DMS 273 (cell line): ENCODE measurements around the gene VIPR2.
"Not testable (repeated sequence)": the region's sequence is repeated elsewhere in the genome, so short reads cannot be mapped to it uniquely, and the experiment has no call there.

Source experiments
- DNase-seq: peaks from one replicate; lab custom pipeline; 2025; ENCODE audit not compliant: unreplicated experiment; lab: John Stamatoyannopoulos, UW

The VIPR2 gene

DNA sequence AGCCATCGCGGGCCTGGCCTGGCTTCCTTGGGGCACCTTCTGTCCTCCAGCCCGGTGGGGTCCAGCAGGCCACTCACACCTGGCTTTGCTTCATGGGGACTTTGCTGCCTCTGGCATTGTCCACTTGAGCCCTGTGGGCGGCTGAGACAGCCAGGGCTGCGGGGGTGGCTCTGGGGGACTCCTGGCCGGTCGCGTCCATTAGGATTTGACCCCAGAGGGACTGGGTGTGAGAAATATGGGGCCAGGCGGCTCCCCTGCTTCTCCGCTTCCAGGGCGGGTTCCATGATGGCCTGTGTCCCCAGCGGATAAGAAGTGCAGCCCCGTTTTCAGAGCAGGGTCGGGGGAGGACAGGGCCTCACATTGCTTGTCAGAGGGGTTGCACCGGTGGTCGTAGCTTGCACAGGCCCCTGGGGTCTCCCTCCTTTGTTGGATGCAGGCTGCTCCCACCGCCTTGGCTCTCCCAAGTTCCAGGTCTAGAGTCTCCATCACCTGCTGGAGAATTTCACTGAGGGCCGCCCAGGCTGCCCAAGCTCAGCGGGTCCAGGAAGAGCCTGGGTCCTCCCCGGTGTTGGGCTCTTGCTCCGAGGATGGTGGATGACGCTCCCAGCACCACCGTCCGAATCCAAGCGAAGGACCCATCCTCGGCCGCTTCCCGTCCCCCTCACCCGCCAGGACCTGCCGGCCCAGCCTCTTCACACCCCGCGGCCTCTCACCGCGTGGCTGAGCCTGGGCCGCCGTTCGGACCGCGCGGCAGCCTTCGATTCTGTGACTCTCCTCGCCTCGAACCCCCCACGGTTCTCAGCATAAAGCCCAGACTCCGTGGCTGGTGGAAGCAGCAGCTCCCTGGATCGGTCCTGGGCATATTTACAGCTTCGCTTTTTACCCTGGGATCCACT lies 148.2 kb downstream of the VIPR2 start:
- no peak for DNase-seq

DNA sequence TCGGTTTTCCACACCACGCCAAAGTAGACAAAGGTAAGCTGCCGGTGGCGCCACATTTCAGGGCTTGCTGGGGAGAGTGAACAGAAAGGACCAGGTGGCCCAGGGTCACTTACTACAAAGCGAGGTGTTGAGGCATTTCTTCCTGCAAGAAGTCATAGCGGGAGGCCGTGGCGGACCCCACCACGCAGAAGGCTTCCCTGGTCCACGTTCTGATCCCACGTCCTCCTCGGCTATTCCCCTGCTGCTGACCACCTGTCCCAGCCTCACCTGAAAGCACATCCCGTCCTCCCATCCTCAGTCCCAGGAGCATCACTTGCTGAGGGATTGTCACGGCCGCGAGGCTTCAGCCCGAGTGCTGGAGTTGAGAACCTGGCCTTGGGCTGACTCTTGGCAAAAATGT lies 149.2 kb downstream of the VIPR2 start:
- DNase-seq: no peak

DNA sequence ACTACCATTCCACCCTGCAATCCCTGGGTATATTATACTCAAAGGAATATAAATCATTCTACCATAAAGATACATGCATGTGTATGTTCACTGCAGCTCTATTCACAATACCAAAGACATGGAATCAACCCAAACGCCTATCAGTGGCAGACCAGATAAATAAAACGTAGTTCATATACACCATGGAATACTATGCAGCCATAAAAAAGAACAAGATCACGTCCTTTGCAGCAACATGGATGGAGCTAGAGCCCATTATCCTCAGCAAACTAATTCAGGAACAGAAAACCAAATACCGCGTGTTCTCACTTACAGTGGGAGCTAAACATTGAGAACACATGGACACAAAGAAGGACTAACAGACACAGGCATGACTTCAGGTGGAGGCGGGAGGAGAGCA lies 150.0 kb downstream of the VIPR2 start:
- DNase-seq: no peak

DNA sequence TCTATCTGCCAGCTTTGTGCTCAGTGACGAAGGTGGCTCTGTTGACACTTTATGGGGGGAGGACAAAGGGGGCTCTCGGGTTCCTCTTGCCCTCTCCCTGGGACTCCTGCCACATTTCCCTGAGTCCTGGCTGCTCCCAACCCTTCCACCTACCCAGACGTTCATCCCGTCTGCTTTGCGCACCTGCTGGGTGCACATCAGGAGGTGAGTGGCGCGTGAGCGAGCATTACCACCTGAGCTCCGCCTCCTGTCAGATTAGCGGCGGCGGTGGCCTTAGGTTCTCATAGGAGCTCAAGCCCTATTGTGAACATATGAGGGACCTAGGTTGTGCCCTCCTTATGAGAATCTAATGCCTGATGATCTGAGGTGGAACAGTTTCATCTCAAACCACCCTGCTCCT lies 151.1 kb downstream of the VIPR2 start:
- no peak for DNase-seq

DNA sequence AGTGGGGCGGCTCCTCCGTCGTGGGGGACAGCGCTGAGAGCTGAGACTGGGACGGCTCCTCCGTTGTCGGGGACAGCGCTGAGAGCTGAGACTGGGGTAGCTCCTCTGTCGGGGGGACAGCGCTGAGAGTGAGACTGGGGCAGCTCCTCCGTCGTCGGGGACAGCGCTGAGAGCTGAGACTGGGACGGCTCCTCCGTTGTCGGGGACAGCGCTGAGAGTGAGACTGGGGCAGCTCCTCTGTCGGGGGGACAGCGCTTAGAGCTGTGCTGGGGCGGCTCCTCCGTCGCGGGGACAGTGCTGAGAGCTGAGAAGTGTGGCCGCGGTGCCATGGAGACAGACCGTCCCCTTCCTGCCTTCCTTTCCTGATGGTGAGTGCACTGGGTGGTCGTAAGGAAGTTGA lies 151.9 kb downstream of the VIPR2 start:
- no peak for DNase-seq

DNA sequence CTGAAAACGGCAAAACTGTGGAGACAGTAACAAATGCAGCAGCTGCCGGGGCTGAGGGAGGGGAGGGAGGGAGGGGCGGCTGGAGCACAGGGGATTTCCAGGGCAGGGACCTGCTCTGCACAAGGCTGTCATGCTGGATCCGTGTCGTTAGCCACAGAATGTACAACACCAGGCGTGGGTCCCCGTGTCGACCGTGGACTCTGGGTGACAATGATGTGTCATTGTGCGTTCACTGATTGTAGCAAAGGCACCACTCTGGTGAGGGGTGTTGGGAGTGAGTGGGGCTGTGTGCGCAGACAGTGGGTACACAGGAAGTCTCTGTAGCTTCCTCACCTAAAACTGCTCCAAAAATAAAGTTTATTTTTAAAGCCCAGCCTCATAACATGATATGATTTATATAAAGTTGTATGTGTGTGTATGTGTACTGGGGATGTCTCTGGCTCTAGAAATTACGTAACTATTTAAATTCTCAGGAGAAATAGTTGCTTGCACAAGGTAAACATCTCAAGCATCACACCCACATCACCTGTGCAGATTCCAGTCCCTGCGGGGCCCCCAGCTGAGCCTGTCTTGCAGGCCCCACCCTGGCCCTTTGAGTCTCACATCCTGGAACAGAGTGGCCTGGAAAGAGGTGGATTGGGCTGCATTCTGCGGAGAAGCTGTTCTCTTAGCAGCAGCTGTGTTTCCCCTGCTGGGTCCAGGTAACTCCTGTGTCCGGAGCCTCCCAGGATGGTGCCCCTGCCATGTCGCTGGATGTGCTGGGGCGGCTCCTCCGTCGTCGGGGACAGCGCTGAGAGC lies 152.6 kb downstream of the VIPR2 start:
- no peak for DNase-seq

DNA sequence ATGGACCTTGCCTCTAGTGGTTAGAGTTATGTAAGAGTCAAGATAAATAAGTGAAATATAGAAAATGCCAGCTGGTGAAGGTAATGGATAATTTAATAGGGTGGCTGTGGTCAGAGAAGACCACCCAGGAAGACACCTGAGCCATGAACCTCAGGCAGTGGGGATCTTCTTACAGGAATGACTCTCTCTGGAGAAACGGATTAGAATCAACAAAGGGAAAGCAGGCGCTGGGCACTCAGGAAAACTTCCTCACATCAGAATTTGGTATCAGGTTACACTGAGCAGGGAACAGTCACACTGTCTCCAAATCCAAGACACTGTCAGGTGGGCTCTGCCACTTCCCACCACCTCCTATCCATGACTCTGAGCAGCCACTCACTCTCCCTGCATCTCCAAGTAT lies 155.7 kb downstream of the VIPR2 start:
- no peak for DNase-seq

DNA sequence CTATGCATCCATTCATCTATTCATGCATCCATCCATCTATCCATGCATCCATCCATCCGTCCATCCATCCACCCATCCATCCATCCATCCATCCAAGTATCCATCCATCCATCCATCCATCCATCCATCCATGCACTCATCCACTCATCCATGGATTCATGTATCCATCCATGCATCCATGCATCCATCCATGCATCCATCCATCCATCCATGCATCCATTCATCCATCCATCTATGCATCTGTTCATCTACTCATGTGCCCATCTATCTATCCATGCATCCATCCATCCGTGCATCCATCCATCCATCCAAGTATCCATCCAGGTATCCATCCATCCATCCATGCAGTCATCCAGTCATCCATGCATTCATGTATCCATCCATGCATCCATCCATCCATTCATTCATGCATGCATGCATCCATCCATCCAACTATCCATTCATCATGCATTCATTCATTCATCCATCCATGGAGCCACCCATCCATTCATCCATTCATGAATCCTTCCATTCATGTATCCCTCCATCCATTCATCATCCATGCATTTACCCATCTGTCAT lies 156.3 kb downstream of the VIPR2 start:
- no peak for DNase-seq

DNA sequence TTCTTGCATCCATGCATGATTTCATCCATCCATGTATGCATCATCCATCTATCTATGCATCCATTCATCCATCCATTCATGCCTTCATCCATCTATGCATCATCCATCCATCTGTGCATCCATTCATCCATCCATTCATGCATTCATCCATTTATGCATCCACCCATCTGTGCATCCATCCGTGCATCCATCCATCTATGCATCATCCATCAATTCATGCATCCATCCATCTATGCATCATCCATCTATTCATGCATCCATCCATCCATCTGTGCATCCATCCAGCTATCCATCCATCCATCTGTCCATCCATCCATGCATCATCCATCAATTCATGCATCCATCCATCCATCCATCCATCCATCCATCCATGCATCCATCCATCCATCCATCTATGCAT lies 157.0 kb downstream of the VIPR2 start:
- DNase-seq: no peak

DNA sequence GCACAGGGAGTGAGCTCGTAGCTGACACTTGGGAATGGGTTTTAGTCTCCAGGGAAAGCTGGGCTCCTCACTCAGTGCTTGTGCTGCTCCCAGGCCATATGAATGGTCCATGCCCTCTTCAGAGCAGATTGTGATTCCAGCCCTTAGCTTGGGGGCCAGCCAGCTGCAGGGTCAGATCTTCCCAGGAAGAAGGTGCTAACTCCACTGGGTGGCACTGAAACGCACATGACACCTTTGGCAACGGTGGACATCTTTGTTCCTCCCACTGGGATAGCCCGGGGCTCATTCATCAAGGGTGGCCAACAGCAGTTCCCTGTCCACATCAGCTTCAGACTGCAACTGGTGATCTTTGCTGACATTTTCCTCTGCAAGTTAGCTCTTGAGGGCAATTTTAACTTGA lies 159.1 kb downstream of the VIPR2 start:
- DNase-seq: no peak

DNA sequence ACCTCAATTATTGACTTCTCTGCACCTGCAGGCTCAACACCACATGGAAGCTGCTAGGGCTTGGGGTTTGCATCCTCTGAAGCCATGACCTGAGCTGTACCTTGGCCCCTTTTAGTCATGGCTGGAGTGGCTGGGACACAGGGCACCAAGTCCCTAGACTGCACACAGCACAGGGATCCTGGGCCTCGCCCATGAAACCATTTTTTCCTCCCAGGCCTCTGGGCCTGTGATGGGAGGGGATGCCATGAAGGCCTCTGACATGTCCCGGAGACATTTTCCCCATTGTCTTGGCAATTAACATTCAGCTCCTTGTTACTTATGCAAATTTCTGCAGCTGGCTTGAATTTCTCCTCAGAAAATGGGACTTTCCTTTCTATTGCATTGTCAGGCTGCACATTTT lies 160.7 kb downstream of the VIPR2 start:
- DNase-seq: not testable (repeated sequence)

DNA sequence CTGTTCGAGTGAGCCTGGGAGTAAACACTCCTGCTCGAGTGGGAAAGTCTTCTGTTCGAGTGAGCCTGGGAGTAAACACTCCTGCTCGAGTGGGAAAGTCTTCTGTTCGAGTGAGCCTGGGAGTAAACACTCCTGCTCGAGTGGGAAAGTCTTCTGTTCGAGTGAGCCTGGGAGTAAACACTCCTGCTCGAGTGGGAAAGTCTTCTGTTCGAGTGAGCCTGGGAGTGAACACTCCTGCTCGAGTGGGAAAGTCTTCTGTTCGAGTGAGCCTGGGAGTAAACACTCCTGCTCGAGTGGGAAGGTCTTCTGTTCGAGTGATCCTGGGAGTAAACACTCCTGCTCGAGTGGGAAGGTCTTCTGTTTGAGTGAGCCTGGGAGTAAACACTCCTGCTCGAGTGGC lies 162.6 kb downstream of the VIPR2 start:
- DNase-seq: not testable (repeated sequence)

DNA sequence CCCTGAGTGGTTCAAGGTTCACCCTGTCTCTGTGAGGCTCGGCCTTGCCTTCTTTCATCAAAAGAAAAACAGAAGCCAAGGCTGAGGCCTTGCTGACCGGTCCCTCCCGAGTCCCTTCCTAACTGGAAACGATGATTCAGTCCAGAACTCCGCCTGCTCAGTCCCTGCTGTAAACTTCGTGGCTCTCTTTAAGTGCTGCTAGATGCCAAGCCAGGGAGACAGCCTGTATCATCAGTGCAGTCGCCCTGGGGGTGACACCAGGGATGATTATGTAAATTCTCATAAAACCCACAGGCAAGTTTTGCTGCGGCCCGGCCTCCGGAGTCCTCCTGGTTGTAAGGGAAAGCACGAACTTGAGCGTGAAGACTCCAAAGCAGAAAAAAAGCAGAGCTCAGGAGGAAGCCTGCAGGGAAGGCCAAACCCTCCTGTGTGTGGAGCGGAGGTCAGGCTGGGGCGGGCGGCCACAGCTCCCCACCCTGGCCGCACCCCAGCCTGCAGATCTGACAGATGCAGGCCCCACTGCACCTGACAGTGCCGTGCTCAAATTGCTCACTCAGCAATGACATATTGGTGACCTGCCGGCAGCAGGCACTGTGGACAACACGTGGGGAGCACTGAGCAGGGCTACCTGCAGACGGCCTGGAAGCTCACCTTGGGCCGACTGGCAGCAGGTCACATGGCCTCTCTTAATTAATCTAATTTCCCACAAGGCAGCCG lies 164.9 kb downstream of the VIPR2 start:
- no peak for DNase-seq

DNA sequence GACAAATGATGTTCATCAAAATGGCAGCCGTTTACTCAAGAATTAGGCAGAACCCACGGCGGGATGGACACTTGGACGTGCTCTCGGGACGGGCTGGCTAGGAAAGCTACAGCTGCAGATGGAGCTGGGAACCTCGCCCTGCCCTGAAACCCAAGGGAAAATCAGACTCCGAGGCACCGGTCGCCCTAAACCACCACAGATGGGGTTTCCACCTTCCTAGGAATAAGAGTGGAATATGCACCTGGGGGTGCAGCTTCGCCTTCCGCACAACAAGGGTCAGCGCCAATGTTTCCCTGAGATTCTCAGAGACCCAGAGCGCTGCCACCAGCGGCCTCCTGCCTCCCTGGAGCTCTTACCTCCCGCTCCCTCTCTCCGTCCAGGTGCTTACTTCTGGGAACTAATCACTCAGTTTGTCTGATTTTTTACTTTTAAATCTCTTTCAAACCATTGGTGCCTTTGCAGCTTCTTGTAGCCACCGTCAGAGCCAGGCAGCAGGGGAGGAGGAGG lies 165.6 kb downstream of the VIPR2 start:
- DNase-seq: no peak
